ENCODE data around the gene MEIS2.

The MEIS2 gene

DNA sequence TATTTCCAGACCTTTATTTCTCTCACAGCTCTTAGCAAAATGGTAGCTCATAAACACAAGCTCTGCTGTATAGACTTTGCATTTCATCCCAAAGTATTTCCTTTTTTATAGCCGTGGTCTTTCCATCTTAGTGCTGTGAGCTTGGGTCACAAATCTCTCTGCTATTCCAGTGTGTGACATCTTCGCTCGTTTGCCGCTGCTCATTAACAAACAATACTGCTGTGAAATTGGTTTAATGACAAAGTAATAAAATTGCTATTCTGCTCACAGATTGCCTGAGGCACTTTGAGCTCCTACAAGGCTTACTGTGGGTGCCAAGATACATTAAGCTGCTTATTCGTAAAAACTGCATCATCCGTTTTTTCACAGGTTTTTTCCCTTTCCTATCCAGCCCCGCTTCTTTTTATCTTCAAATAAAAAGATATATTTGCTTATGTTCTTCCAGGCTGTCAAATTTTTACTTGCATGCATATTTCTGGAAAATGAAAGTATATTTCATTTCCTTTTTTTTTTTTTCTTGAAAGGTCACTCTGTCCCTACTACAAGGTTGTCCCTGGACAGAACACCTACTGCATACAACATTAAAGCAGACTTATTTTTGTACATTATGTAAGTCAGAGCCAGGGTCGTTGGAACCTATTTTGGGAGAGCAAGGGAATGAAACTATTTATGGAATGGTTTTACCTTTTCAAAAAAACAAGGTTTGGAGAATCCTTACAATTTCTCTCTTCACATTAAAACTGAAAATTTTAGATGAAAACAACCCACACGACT, 174.5 kb downstream of the MEIS2 start (continued):
- TF ChIP-seq ZNF610 (tag by site-specific recombination; IDR thresholded peaks at IDR 0.05; ENCODE audit: borderline replicate concordance), result peak; percentile 57; the same call in 1 of the 2 replicates
- TF ChIP-seq, protein P1, sequence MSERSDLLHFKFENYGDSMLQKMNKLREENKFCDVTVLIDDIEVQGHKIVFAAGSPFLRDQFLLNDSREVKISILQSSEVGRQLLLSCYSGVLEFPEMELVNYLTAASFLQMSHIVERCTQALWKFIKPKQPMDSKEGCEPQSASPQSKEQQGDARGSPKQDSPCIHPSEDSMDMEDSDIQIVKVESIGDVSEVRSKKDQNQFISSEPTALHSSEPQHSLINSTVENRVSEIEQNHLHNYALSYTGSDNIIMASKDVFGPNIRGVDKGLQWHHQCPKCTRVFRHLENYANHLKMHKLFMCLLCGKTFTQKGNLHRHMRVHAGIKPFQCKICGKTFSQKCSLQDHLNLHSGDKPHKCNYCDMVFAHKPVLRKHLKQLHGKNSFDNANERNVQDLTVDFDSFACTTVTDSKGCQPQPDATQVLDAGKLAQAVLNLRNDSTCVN (tag by site-specific recombination; optimal IDR thresholded peaks at IDR 0.05), result no peak
- no peak for TF ChIP-seq ZNF223 (tag by site-specific recombination; IDR thresholded peaks at IDR 0.05)
- no peak for TF ChIP-seq ZNF514 (tag by site-specific recombination; IDR thresholded peaks at IDR 0.05)
- TF ChIP-seq ZNF585B (tag by site-specific recombination; IDR thresholded peaks at IDR 0.05), result no peak
- TF ChIP-seq, protein P2, sequence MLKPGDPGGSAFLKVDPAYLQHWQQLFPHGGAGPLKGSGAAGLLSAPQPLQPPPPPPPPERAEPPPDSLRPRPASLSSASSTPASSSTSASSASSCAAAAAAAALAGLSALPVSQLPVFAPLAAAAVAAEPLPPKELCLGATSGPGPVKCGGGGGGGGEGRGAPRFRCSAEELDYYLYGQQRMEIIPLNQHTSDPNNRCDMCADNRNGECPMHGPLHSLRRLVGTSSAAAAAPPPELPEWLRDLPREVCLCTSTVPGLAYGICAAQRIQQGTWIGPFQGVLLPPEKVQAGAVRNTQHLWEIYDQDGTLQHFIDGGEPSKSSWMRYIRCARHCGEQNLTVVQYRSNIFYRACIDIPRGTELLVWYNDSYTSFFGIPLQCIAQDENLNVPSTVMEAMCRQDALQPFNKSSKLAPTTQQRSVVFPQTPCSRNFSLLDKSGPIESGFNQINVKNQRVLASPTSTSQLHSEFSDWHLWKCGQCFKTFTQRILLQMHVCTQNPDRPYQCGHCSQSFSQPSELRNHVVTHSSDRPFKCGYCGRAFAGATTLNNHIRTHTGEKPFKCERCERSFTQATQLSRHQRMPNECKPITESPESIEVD (tag by site-specific recombination; IDR thresholded peaks at IDR 0.05), result peak; percentile 99
- TF ChIP-seq ZNF555 (tag by site-specific recombination; conservative IDR thresholded peaks at IDR 0.05), result no peak
- no peak for TF ChIP-seq ZNF654 (tag by site-specific recombination; IDR thresholded peaks at IDR 0.05; ENCODE audit: low read depth)

DNA sequence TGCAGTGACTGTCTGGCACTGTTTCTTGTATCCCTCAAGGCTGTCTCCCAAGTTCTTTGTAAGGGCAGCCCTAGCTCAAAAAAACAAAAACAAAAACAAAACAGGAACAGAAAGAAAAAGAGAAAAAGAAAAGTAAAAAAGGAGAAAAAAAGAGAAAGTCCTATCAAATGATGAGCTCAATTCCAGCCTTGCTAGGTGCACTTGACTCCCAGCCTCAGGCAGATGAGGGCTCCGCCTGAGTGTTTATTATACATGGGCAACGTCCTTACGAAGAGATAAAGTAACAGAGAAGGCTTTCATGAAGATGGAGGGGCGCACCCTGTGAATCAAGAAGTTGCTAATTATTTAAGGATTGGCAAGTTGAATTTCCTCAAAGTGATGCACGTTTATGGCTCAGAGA, 175.3 kb downstream of the MEIS2 start:
- POLR2A ChIA-PET, result no interaction called here
- H3K36me3 ChIP-seq (ENCODE audit: control insufficient read depth in 2 of 2, insufficient read depth in 1 of 2, low read length in 2 of 2), result no peaks in the 10 kb centered on the region; a peak in 1 of 3 replicates
- CTCF ChIA-PET, result interaction anchor here (0.6 kb wide), 1 partner anchor 19 kb away, joined by 6 read pairs; no protein-coding TSS in a partner anchor
- no peak overlapping the region for H3K4me3 ChIP-seq (ENCODE audit: low read depth, low read length)
- no peaks in the 10 kb centered on the region for H3K9me3 ChIP-seq (ENCODE audit: control insufficient read depth, insufficient read depth, low read depth, low read length)
- TF ChIP-seq PRDM1 (tag by site-specific recombination; IDR thresholded peaks at IDR 0.05) (peak; percentile 84), KLF1 (tag by site-specific recombination; IDR thresholded peaks at IDR 0.05) (peak; percentile 58), ZNF658 (tag by site-specific recombination; IDR thresholded peaks at IDR 0.05) (no peak), ZEB2 (tag by site-specific recombination; IDR thresholded peaks at IDR 0.05) (no peak), ZNF19 (tag by site-specific recombination; IDR thresholded peaks at IDR 0.05; ENCODE audit: low read depth) (no peak), HOXD13 (CRISPR knock-in tag; IDR thresholded peaks at IDR 0.05; ENCODE audit: borderline replicate concordance) (no peak), ZNF266 (tag by site-specific recombination; IDR thresholded peaks at IDR 0.05; ENCODE audit: low read depth) (no peak), ZNF549 (tag by site-specific recombination; IDR thresholded peaks at IDR 0.05) (no peak), GLIS1 (tag by site-specific recombination; IDR thresholded peaks at IDR 0.05) (no peak), ZNF776 (tag by site-specific recombination; IDR thresholded peaks at IDR 0.05; ENCODE audit: borderline replicate concordance) (no peak), ZFP41 (tag by site-specific recombination; IDR thresholded peaks at IDR 0.05; ENCODE audit: borderline replicate concordance) (no peak), ZSCAN23 (tag by site-specific recombination; IDR thresholded peaks at IDR 0.05) (no peak), SP2 (tag by site-specific recombination; IDR thresholded peaks at IDR 0.05) (no peak)
- TF ChIP-seq, protein P3, sequence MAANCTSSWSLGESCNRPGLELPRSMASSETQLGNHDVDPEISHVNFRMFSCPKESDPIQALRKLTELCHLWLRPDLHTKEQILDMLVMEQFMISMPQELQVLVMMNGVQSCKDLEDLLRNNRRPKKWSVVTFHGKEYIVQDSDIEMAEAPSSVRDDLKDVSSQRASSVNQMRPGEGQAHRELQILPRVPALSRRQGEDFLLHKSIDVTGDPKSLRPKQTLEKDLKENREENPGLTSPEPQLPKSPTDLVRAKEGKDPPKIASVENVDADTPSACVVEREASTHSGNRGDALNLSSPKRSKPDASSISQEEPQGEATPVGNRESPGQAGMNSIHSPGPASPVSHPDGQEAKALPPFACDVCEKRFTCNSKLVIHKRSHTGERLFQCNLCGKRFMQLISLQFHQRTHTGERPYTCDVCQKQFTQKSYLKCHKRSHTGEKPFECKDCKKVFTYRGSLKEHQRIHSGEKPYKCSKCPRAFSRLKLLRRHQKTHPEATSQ (tag by site-specific recombination; IDR thresholded peaks at IDR 0.05), result no peak
- TF ChIP-seq, protein P4, sequence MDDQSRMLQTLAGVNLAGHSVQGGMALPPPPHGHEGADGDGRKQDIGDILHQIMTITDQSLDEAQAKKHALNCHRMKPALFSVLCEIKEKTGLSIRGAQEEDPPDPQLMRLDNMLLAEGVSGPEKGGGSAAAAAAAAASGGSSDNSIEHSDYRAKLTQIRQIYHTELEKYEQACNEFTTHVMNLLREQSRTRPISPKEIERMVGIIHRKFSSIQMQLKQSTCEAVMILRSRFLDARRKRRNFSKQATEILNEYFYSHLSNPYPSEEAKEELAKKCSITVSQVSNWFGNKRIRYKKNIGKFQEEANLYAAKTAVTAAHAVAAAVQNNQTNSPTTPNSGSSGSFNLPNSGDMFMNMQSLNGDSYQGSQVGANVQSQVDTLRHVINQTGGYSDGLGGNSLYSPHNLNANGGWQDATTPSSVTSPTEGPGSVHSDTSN (CRISPR knock-in tag; IDR thresholded peaks at IDR 0.05), result no peak
- peak overlapping the region; percentile 38 for H3K27ac ChIP-seq (ENCODE audit: extremely low read depth, low read depth, low read length)
- peaks cover 24% of the 10 kb centered on the region for H3K4me1 ChIP-seq (ENCODE audit: control insufficient read depth, insufficient read depth, low read length)

All from HEK293 (cell line).